IMR-90 (cell line): Measurements from ENCODE around the gene ANAPC7. TPM values are rescaled to one million over a fixed set of nuclear protein-coding genes. Genes with fewer than 3 reads are reported as not detected.

ENCODE experiments used
- ATAC-seq: fragments of 200-7000 bp; cut with Tn5 transposase; 2 replicates; pipeline ENCODE4 v1.9.1; 2020; ENCODE audit warnings: low read depth, mild to moderate bottlenecking, moderate library complexity
- BruUV-seq: library from RNA; stranded (reverse); fragments of 400-500 nt; replicated peaks from 2 replicates; lab custom pipeline; 2021; lab: Mats Ljungman, UMichigan
- CTCF ChIA-PET: fragments of 300-600 bp; formaldehyde crosslinking; extraction: SDS; loops from one replicate; lab custom pipeline; 2021; ENCODE audit warnings: antibody characterized with exemption; lab: Yijun Ruan, JAX
- POLR2A ChIA-PET: fragments of 300-600 bp; sonication (Branson Sonifier 250); formaldehyde crosslinking; loops from one replicate; lab custom pipeline; 2022; ENCODE audit warnings: antibody characterized with exemption; ENCODE audit not compliant: unreplicated experiment; lab: Charles Lee
- DNase-seq: peaks from one replicate; pipeline ENCODE4 v3.0.0; 2013
- H2AFZ ChIP-seq: replicated peaks from 2 replicates; pipeline ENCODE3; 2013; ENCODE audit warnings: low read length, mild to moderate bottlenecking; ENCODE audit not compliant: poor library complexity
- H2AK5ac ChIP-seq: 2 replicates; pipeline ENCODE4 v1.6.1; 2013; ENCODE audit warnings: low read depth, low read length, inconsistent platforms
- H2AK9ac ChIP-seq: replicated peaks from 2 replicates; pipeline ENCODE3; 2013; ENCODE audit warnings: mild to moderate bottlenecking, low read depth, low read length, moderate library complexity; ENCODE audit not compliant: poor library complexity
- H2BK120ac ChIP-seq: 2 replicates; pipeline ENCODE4 v1.6.1; 2013; ENCODE audit warnings: low read depth, low read length, inconsistent platforms
- H2BK15ac ChIP-seq: 3 replicates; pipeline ENCODE4 v1.6.1; 2013; ENCODE audit warnings: low read depth, low read length, inconsistent platforms
- H2BK20ac ChIP-seq: 2 replicates; pipeline ENCODE4 v1.6.1; 2013; ENCODE audit warnings: low read depth, mild to moderate bottlenecking, inconsistent platforms, low read length, moderate library complexity
- H2BK5ac ChIP-seq: 2 replicates; pipeline ENCODE4 v1.6.1; 2013; ENCODE audit warnings: mild to moderate bottlenecking, low read depth, low read length, inconsistent platforms; ENCODE audit not compliant: poor library complexity, severe bottlenecking
- H3K14ac ChIP-seq: replicated peaks from 2 replicates; pipeline ENCODE4 v1.6.1; 2013; ENCODE audit warnings: low read depth, low read length, inconsistent platforms
- H3K18ac ChIP-seq: 2 replicates; pipeline ENCODE4 v1.6.1; 2013; ENCODE audit warnings: low read depth, low read length, control low read depth
- H3K23ac ChIP-seq: 2 replicates; pipeline ENCODE4 v1.6.1; 2013; ENCODE audit warnings: low read depth, low read length, inconsistent platforms
- H3K27ac ChIP-seq: 2 replicates; pipeline ENCODE4 v1.5.1; 2013; ENCODE audit warnings: mild to moderate bottlenecking, control low read depth, low read length; ENCODE audit not compliant: insufficient read depth
- H3K27me3 ChIP-seq: 2 replicates; pipeline ENCODE4 v1.6.1; 2013; ENCODE audit warnings: low read length; ENCODE audit not compliant: control insufficient read depth, insufficient read depth
- H3K36me3 ChIP-seq: 2 replicates; pipeline ENCODE4 v1.6.1; 2013; ENCODE audit warnings: low read length, mixed read lengths; ENCODE audit not compliant: control insufficient read depth, insufficient read depth
- H3K4ac ChIP-seq: 2 replicates; pipeline ENCODE4 v1.6.1; 2013; ENCODE audit warnings: low read depth, low read length, inconsistent platforms
- H3K4me1 ChIP-seq: 2 replicates; pipeline ENCODE4 v1.6.1; 2013; ENCODE audit warnings: low read length, mixed read lengths; ENCODE audit not compliant: control insufficient read depth, insufficient read depth
- H3K4me2 ChIP-seq: 2 replicates; pipeline ENCODE4 v1.6.1; 2013; ENCODE audit warnings: low read depth, mild to moderate bottlenecking, control low read depth, low read length, moderate library complexity
- H3K4me3 ChIP-seq: 2 replicates; pipeline ENCODE4 v1.5.1; 2013; ENCODE audit warnings: low read depth, mild to moderate bottlenecking, control low read depth, low read length, moderate library complexity; ENCODE audit not compliant: insufficient read depth
- H3K56ac ChIP-seq: 2 replicates; pipeline ENCODE4 v1.6.1; 2013; ENCODE audit warnings: low read length, inconsistent platforms; ENCODE audit not compliant: insufficient read depth; ENCODE audit errors: extremely low read depth
- H3K79me1 ChIP-seq, 2 experiments: 2 replicates each; pipeline ENCODE4 v1.6.1; 2013; ENCODE audit warnings: low read length in 2 of 2, inconsistent platforms in 1 of 2, low read depth in 1 of 2
- H3K9ac ChIP-seq: 2 replicates; pipeline ENCODE4 v1.6.1; 2013; ENCODE audit warnings: low read depth, low read length, control low read depth
- H3K9me1 ChIP-seq: 2 replicates; pipeline ENCODE4 v1.6.1; 2013; ENCODE audit warnings: low read length, inconsistent platforms; ENCODE audit not compliant: insufficient read depth
- H3K9me3 ChIP-seq: 2 replicates; pipeline ENCODE4 v1.6.1; 2013; ENCODE audit warnings: low read length; ENCODE audit not compliant: control insufficient read depth, insufficient read depth
- H4K20me1 ChIP-seq: 2 replicates; pipeline ENCODE4 v1.6.1; 2013; ENCODE audit warnings: low read length, inconsistent platforms; ENCODE audit not compliant: insufficient read depth
- H4K5ac ChIP-seq: 2 replicates; pipeline ENCODE4 v1.6.1; 2013; ENCODE audit warnings: mild to moderate bottlenecking, low read depth, low read length, control low read depth
- H4K8ac ChIP-seq, 2 experiments: 2 replicates each; pipeline ENCODE4 v1.6.1; 2013; ENCODE audit warnings: low read depth in 2 of 2, low read length in 2 of 2, control low read depth in 1 of 2, inconsistent platforms in 1 of 2
- H4K91ac ChIP-seq: 2 replicates; pipeline ENCODE4 v1.6.1; 2013; ENCODE audit warnings: low read depth, low read length, inconsistent platforms; ENCODE audit not compliant: insufficient read depth
- CEBPB ChIP-seq: IDR thresholded peaks from 2 replicates; pipeline ENCODE4 v1.6.1; 2012; ENCODE audit warnings: low read depth, low read length, improper control_type of control experiment
- CHD1 ChIP-seq: IDR thresholded peaks from 2 replicates; pipeline ENCODE4 v1.6.1; 2012; ENCODE audit warnings: low read depth, low read length, improper control_type of control experiment
- CTCF ChIP-seq: conservative IDR thresholded peaks from 2 replicates; pipeline ENCODE4 v1.5.1; 2012; ENCODE audit warnings: mild to moderate bottlenecking, low read depth, low read length, improper control_type of control experiment
- ELK1 ChIP-seq: fragments of 150-350 bp; IDR thresholded peaks from 2 replicates; pipeline ENCODE4 v1.6.1; 2016; ENCODE audit warnings: low read depth, mild to moderate bottlenecking, low read length, moderate library complexity, borderline replicate concordance
- FOS ChIP-seq: fragments of 150-350 bp; IDR thresholded peaks from 2 replicates; pipeline ENCODE4 v1.6.1; 2016; ENCODE audit warnings: low read depth, low read length
- MAZ ChIP-seq: IDR thresholded peaks from 2 replicates; pipeline ENCODE4 v1.6.1; 2012; ENCODE audit warnings: low read depth, mild to moderate bottlenecking, low read length, improper control_type of control experiment, moderate library complexity, borderline replicate concordance
- MXI1 ChIP-seq: IDR thresholded peaks from 2 replicates; pipeline ENCODE4 v1.6.1; 2012; ENCODE audit warnings: low read depth, mild to moderate bottlenecking, low read length, moderate library complexity, borderline replicate concordance
- NFE2L2 ChIP-seq: fragments of 150-350 bp; IDR thresholded peaks from 2 replicates; pipeline ENCODE4 v1.6.1; 2016; ENCODE audit warnings: low read depth, mild to moderate bottlenecking, low read length
- POLR2A ChIP-seq: IDR thresholded peaks from 2 replicates; pipeline ENCODE4 v1.6.1; 2012; ENCODE audit warnings: mild to moderate bottlenecking, low read depth, low read length
- RAD21 ChIP-seq: IDR thresholded peaks from 2 replicates; pipeline ENCODE4 v1.6.1; 2012; ENCODE audit warnings: low read length, improper control_type of control experiment
- RFX5 ChIP-seq: IDR thresholded peaks from 2 replicates; pipeline ENCODE4 v1.8.0; 2012; ENCODE audit warnings: low read depth, mild to moderate bottlenecking, low read length, moderate library complexity
- SMC3 ChIP-seq: fragments of 150-350 bp; IDR thresholded peaks from 2 replicates; pipeline ENCODE4 v1.6.1; 2016; ENCODE audit warnings: low read depth, mild to moderate bottlenecking, antibody characterized with exemption, low read length, moderate library complexity
- WGBS, 2 experiments: methylation state at CpG; one replicate each; pipeline versions ENCODE4 v1.1.5 to v1.1.7; 2013; ENCODE audit warnings: missing lambda C conversion rate in 2 of 2; ENCODE audit not compliant: insufficient read length in 1 of 2; ENCODE audit errors: extremely low coverage in 2 of 2; 5-methylcytosine and 5-hydroxymethylcytosine counted together
- dilution Hi-C: fragments of 300-500 bp; cut with HindIII; formaldehyde crosslinking; loops from one replicate; pipeline ENCODE4 v1.14.3; 2018; ENCODE audit warnings: low sequenced_read_pairs; ENCODE audit not compliant: unreplicated experiment
- in situ Hi-C: fragments of 300-500 bp; cut with MboI; formaldehyde crosslinking; loops from 3 replicates; pipeline ENCODE4 v1.14.3; 2019; ENCODE audit warnings: low sequenced_read_pairs, inconsistent platforms, mixed read lengths
- intact Hi-C: fragments of 100-400 bp; cut with micrococcal nuclease; formaldehyde crosslinking; loops from 2 replicates; pipeline ENCODE4 v1.10.0; 2022
- polyA plus RNA-seq, 3 experiments: library from polyadenylated mRNA; depleted of rRNA; stranded (reverse); fragments of >200 nt; gene quantifications; 2 replicates each; pipeline ENCODE4 v1.2.3, GENCODE V29; 2012; ENCODE audit warnings: low replicate concordance in 1 of 3
- total RNA-seq: library from RNA; depleted of rRNA; stranded (reverse); fragments of >200 nt; gene quantifications from 2 replicates; pipeline ENCODE4 v1.2.3, GENCODE V29; 2012

The ANAPC7 gene
- total and polyA plus RNA-seq, 2 of the 4 experiments (the other 2 are of a cell fraction) = 46.4 to 57.9 TPM

GRCh38 chr12:110451263-110451662 is 47.8 kb upstream of the ANAPC7 start:
- in situ Hi-C loops = loop anchor here (10.0 kb wide), 1 partner anchor 444 kb away; no protein-coding TSS in a partner anchor
- TF ChIP-seq ELK1 = no peak
- no peak for TF ChIP-seq POLR2A
- no peak for TF ChIP-seq NFE2L2
- TF ChIP-seq MXI1 = no peak
- no peak for TF ChIP-seq CTCF
- no peak for TF ChIP-seq RFX5
- TF ChIP-seq FOS = no peak
- no peak for TF ChIP-seq SMC3
- TF ChIP-seq CEBPB = no peak
- TF ChIP-seq RAD21 = no peak
- no peak for TF ChIP-seq MAZ
- no peak for TF ChIP-seq CHD1

More at GRCh38 chr12:110451263-110451662, 47.8 kb upstream of the ANAPC7 start:
- POLR2A ChIA-PET = no interaction called here
- H2BK15ac ChIP-seq = no peak overlapping the region
- H3K56ac ChIP-seq = no peak overlapping the region
- H3K4ac ChIP-seq = no peak overlapping the region
- H4K5ac ChIP-seq = no peak overlapping the region
- peaks cover 10% of the 10 kb centered on the region for H3K36me3 ChIP-seq
- H3K79me1 ChIP-seq = peaks cover 2 to 20% of the 10 kb centered on the region in 2 experiments; a peak in 2 of 4 replicates
- peak overlapping the region in 1 of 2 experiments; percentile 83; a peak in 2 of 4 replicates for H4K8ac ChIP-seq
- intact Hi-C loops = loop anchor here (10.0 kb wide), 1 partner anchor 274 kb away; no protein-coding TSS in a partner anchor
- H2BK120ac ChIP-seq = no peak overlapping the region
- 0 out of 2 replicates have a peak, but pooled peaks cover 5% of the 10 kb centered on the region for H3K4me1 ChIP-seq
- no peak overlapping the region for H3K4me2 ChIP-seq
- peaks cover 4% of the 10 kb centered on the region; the same call in 1 of the 2 replicates for H3K9me1 ChIP-seq
- H3K9me3 ChIP-seq = no peaks in the 10 kb centered on the region
- H4K20me1 ChIP-seq = peaks cover 9% of the 10 kb centered on the region; the same call in 1 of the 2 replicates
- H3K9ac ChIP-seq = no peak overlapping the region
- dilution Hi-C loops = no loop called here
- H3K23ac ChIP-seq = no peak overlapping the region
- no peak overlapping the region for H3K18ac ChIP-seq
- H4K91ac ChIP-seq = no peak overlapping the region
- no peak overlapping the region for H2AK5ac ChIP-seq
- no peak overlapping the region for H3K14ac ChIP-seq
- no peak overlapping the region for H3K4me3 ChIP-seq
- no peak for DNase-seq
- no peak overlapping the region for H2AFZ ChIP-seq
- no peak for ATAC-seq
- H2BK5ac ChIP-seq = no peak overlapping the region
- no peak overlapping the region for H3K27ac ChIP-seq
- BruUV-seq = no TSS peak
- no peaks in the 10 kb centered on the region for H3K27me3 ChIP-seq
- no CpG with 5 or more reads among the region's 1 CpG for WGBS, 2 experiments
- CTCF ChIA-PET = no interaction called here
- H2BK20ac ChIP-seq = no peak overlapping the region
- peak overlapping the region; percentile 49 for H2AK9ac ChIP-seq
